SK-N-SH (cell line): ENCODE measurements around the gene TFR2. TPM values are rescaled to one million over a fixed set of nuclear protein-coding genes. Genes with fewer than 3 reads are reported as not detected.

ENCODE experiments used
- CTCF ChIA-PET: fragments of 300-600, 350-600 bp; formaldehyde crosslinking; extraction: SDS; loops from one replicate; lab custom pipeline; 2021; lab: Yijun Ruan, JAX
- POLR2A ChIA-PET: fragments of 350-600 bp; sonication (Branson Sonifier 250); formaldehyde crosslinking; extraction: SDS; loops from one replicate; lab custom pipeline; 2020; ENCODE audit warnings: antibody characterized with exemption, inconsistent platforms; lab: Yijun Ruan, JAX
- DNase-seq: peaks from one replicate; pipeline ENCODE4 v3.0.0; 2012
- H2AFZ ChIP-seq: fragments of 200-600 bp; sonication (generic); 2 replicates; pipeline ENCODE4 v1.8.1; 2016; ENCODE audit warnings: antibody characterized with exemption, mild to moderate bottlenecking, low read depth
- H3F3A ChIP-seq: fragments of 200-600 bp; sonication (generic); replicated peaks from 2 replicates; pipeline ENCODE3; 2016; ENCODE audit warnings: antibody characterized with exemption, mild to moderate bottlenecking; ENCODE audit not compliant: insufficient read depth
- H3K27ac ChIP-seq, 2 experiments: fragments of 200-500 bp in 1 of 2; fragments of 200-600 bp in 1 of 2; sonication (Bioruptor generic) in 1 of 2; sonication (generic), shearing (Covaris generic) in 1 of 2; 2 replicates each; pipeline versions ENCODE4 v1.5.1 to v1.6.1; 2014 to 2016; ENCODE audit warnings: low read depth in 2 of 2, inconsistent platforms in 1 of 2, low read length in 1 of 2, mild to moderate bottlenecking in 1 of 2, mixed read lengths in 1 of 2
- H3K27me3 ChIP-seq: fragments of 200-600 bp; sonication (generic), shearing (Covaris generic); 2 replicates; pipeline ENCODE4 v1.6.1; 2016; ENCODE audit warnings: mixed run types; ENCODE audit not compliant: insufficient read depth
- H3K36me3 ChIP-seq, 2 experiments: fragments of 200-500 bp in 1 of 2; fragments of 200-600 bp in 1 of 2; sonication (Bioruptor generic) in 1 of 2; sonication (generic) in 1 of 2; replicated peaks in 1 of 2; 2 replicates each; pipeline versions ENCODE3 to v1.5.1; 2014 to 2016; ENCODE audit warnings: low read length in 1 of 2, mild to moderate bottlenecking in 1 of 2; ENCODE audit not compliant: insufficient read depth in 2 of 2, control insufficient read depth in 1 of 2
- H3K4me1 ChIP-seq, 2 experiments: fragments of 200-500 bp in 1 of 2; fragments of 200-600 bp in 1 of 2; sonication (Bioruptor generic) in 1 of 2; sonication (generic), shearing (Covaris generic) in 1 of 2; 2 replicates each; pipeline versions ENCODE4 v1.5.1 to v1.6.1; 2014 to 2016; ENCODE audit warnings: low read depth in 1 of 2, low read length in 1 of 2, mixed run types in 1 of 2; ENCODE audit not compliant: insufficient read depth in 2 of 2, control insufficient read depth in 1 of 2
- H3K4me2 ChIP-seq: fragments of 200-600 bp; sonication (generic), shearing (Covaris generic); 2 replicates; pipeline ENCODE4 v1.6.1; 2017; ENCODE audit warnings: mixed run types
- H3K4me3 ChIP-seq, 2 experiments: fragments of 200-500 bp in 1 of 2; fragments of 200-600 bp in 1 of 2; sonication (Bioruptor generic) in 1 of 2; sonication (generic), shearing (Covaris generic) in 1 of 2; 2 replicates each; pipeline versions ENCODE4 v1.5.1 to v1.8.1; 2014 to 2016; ENCODE audit warnings: low read depth in 2 of 2, inconsistent platforms in 1 of 2, low read length in 1 of 2, mild to moderate bottlenecking in 1 of 2, mixed read lengths in 1 of 2, moderate library complexity in 1 of 2
- H3K79me2 ChIP-seq: fragments of 200-600 bp; sonication (generic); 2 replicates; pipeline ENCODE4 v1.8.1; 2017; ENCODE audit warnings: mild to moderate bottlenecking; ENCODE audit not compliant: insufficient read depth
- H3K9ac ChIP-seq: fragments of 200-600 bp; sonication (generic); 2 replicates; pipeline ENCODE4 v1.6.1; 2017; ENCODE audit warnings: mixed run types
- H3K9me2 ChIP-seq: fragments of 200-600 bp; sonication (generic); 2 replicates; pipeline ENCODE4 v1.6.1; 2017; ENCODE audit warnings: mixed run types
- H3K9me3 ChIP-seq: fragments of 200-600 bp; sonication (generic); 2 replicates; pipeline ENCODE4 v1.6.1; 2017; ENCODE audit warnings: mixed run types, mild to moderate bottlenecking, moderate library complexity
- H4K20me1 ChIP-seq: fragments of 200-600 bp; sonication (generic); 2 replicates; pipeline ENCODE4 v1.6.1; 2017; ENCODE audit warnings: mild to moderate bottlenecking, mixed run types; ENCODE audit not compliant: insufficient read depth
- ELF1 ChIP-seq: IDR thresholded peaks from 2 replicates; pipeline ENCODE4 v1.4.0; 2012
- FOXJ3 ChIP-seq: sonication (generic); formaldehyde crosslinking; IDR thresholded peaks from 2 replicates; pipeline ENCODE4 v1.5.1; 2020; ENCODE audit warnings: mild to moderate bottlenecking, missing genetic modification reagents
- GABPA ChIP-seq: IDR thresholded peaks from 2 replicates; pipeline ENCODE4 v1.4.0; 2012; ENCODE audit warnings: low read depth, mild to moderate bottlenecking
- JUND ChIP-seq: IDR thresholded peaks from 2 replicates; pipeline ENCODE4 v1.4.0; 2012
- MAX ChIP-seq: IDR thresholded peaks from 2 replicates; pipeline ENCODE4 v1.4.0; 2012; ENCODE audit warnings: low read depth
- NFIC ChIP-seq: IDR thresholded peaks from 2 replicates; pipeline ENCODE4 v1.4.0; 2012; ENCODE audit warnings: borderline replicate concordance
- NRF1 ChIP-seq: IDR thresholded peaks from 2 replicates; pipeline ENCODE4 v1.6.1; 2012; ENCODE audit warnings: low read depth, mild to moderate bottlenecking, low read length
- PBX3 ChIP-seq: IDR thresholded peaks from 2 replicates; pipeline ENCODE4; 2012
- POLR2AphosphoS5 ChIP-seq: IDR thresholded peaks from 2 replicates; pipeline ENCODE4 v1.6.1; 2012; ENCODE audit warnings: low read depth, low read length
- RAD21 ChIP-seq: IDR thresholded peaks from 2 replicates; pipeline ENCODE4 v1.6.1; 2012; ENCODE audit warnings: mild to moderate bottlenecking, low read length
- RCOR1 ChIP-seq: fragments of 150-350 bp; IDR thresholded peaks from 2 replicates; pipeline ENCODE4 v1.6.1; 2017; ENCODE audit warnings: antibody characterized with exemption, low read length
- REST ChIP-seq: IDR thresholded peaks from 2 replicates; pipeline ENCODE4 v1.6.1; 2012; ENCODE audit warnings: mild to moderate bottlenecking, low read depth, low read length, moderate library complexity
- RFX5 ChIP-seq: IDR thresholded peaks from 2 replicates; pipeline ENCODE4 v1.6.1; 2012; ENCODE audit warnings: mild to moderate bottlenecking, improper control_type of control experiment, low read length
- SIN3A ChIP-seq: IDR thresholded peaks from 2 replicates; pipeline ENCODE4 v1.6.1; 2012; ENCODE audit warnings: low read depth, mild to moderate bottlenecking, low read length, moderate library complexity, borderline replicate concordance
- TAF1 ChIP-seq: IDR thresholded peaks from 2 replicates; pipeline ENCODE4 v1.6.1; 2012; ENCODE audit warnings: low read depth, mild to moderate bottlenecking, low read length, moderate library complexity, borderline replicate concordance
- USF1 ChIP-seq: IDR thresholded peaks from 2 replicates; pipeline ENCODE4 v1.4.0; 2012; ENCODE audit warnings: low read depth, borderline replicate concordance
- ZBTB33 ChIP-seq: IDR thresholded peaks from 2 replicates; pipeline ENCODE4 v1.4.0; 2012; ENCODE audit warnings: low read depth, borderline replicate concordance
- WGBS: methylation state at CpG from one replicate; pipeline ENCODE4 v1.1.6; 2017; ENCODE audit warnings: low lambda C conversion rate; 5-methylcytosine and 5-hydroxymethylcytosine counted together
- polyA plus RNA-seq, 3 experiments: library from polyadenylated mRNA; depleted of rRNA; stranded (reverse); fragments of >200 nt; gene quantifications; 2 replicates each; pipeline ENCODE4 v1.2.3, GENCODE V29; 2012

The TFR2 gene
- polyA plus RNA-seq, 1 of the 3 experiments (the other 2 are of a cell fraction) = 0.30 TPM

- H2AFZ ChIP-seq = no peak overlapping the region
- peaks cover 15% of the 10 kb centered on the region for H3F3A ChIP-seq
- H3K79me2 ChIP-seq = peaks cover 32% of the 10 kb centered on the region
- H3K36me3 ChIP-seq = peaks cover 20 to 81% of the 10 kb centered on the region in 2 experiments
- WGBS = 95% methylated on average over 33 of the region's 33 CpGs
- no peaks in the 10 kb centered on the region for H3K27me3 ChIP-seq
- no peak overlapping the region for H3K4me2 ChIP-seq
- H3K9me3 ChIP-seq = no peaks in the 10 kb centered on the region
- ChIA-PET CTCF (interaction anchor here (1.0 to 3.5 kb wide), 5 partner anchors 12 to 204 kb away, joined by 3 to 23 read pairs (median 4); partner anchors contain the start of gene POP7), POLR2A (no interaction called here)
- H3K27ac ChIP-seq = no peak overlapping the region; a peak in 1 of 4 replicates
- no peak for TF ChIP-seq GABPA
- TF ChIP-seq SIN3A = no peak
- no peak for TF ChIP-seq POLR2AphosphoS5
- TF ChIP-seq TAF1 = no peak
- no peak for TF ChIP-seq RCOR1
- no peak for TF ChIP-seq RFX5
- TF ChIP-seq NFIC = no peak
- no peak for TF ChIP-seq PBX3
- TF ChIP-seq USF1 = no peak
- no peak for TF ChIP-seq ZBTB33
- TF ChIP-seq MAX = no peak
- H3K4me1 ChIP-seq = peaks cover 2 to 6% of the 10 kb centered on the region in 2 experiments; a peak in 1 of 4 replicates
- peaks cover 41% of the 10 kb centered on the region for H4K20me1 ChIP-seq
- peak; percentile 41 for DNase-seq
- no peaks in the 10 kb centered on the region for H3K9me2 ChIP-seq
- no peak overlapping the region for H3K4me3 ChIP-seq
- no peak overlapping the region for H3K9ac ChIP-seq
These were observed 45.0 kb upstream of the TFR2 start for GRCh38 chr7:100686201-100686821.

GRCh38 chr7:100685631-100686145 is 44.3 kb upstream of the TFR2 start:
- Histone ChIP-seq H3K27ac (no peak overlapping the region), H3K9me3 (no peaks in the 10 kb centered on the region), H3K27me3 (no peaks in the 10 kb centered on the region), H3K4me2 (no peak overlapping the region), H4K20me1 (peaks cover 35% of the 10 kb centered on the region), H3K79me2 (peaks cover 26% of the 10 kb centered on the region), H3K9ac (no peak overlapping the region), H3F3A (peaks cover 20% of the 10 kb centered on the region), H2AFZ (no peak overlapping the region), H3K4me1 (no peaks in the 10 kb centered on the region; a peak in 1 of 4 replicates), H3K36me3 (peaks cover 21 to 86% of the 10 kb centered on the region in 2 experiments), H3K9me2 (no peaks in the 10 kb centered on the region), H3K4me3 (no peak overlapping the region)
- DNase-seq = no peak
- ChIA-PET POLR2A (no interaction called here), CTCF (interaction anchor here (1.0 to 3.5 kb wide), 8 partner anchors 8 to 203 kb away, joined by 3 to 23 read pairs (median 4); partner anchors contain the start of genes GIGYF1 and POP7)
- WGBS = 91% methylated on average over 17 of the region's 17 CpGs
- no peak for TF ChIP-seq NRF1
- no peak for TF ChIP-seq RAD21
- no peak for TF ChIP-seq PBX3
- TF ChIP-seq JUND = no peak
- TF ChIP-seq FOXJ3 (CRISPR knock-in tag) = no peak
- no peak for TF ChIP-seq ELF1
- no peak for TF ChIP-seq REST
- TF ChIP-seq USF1 = no peak
